Left renal pelvis (tissue), 4 donors: ENCODE data around the gene TPX2. TPM values are rescaled to one million over a fixed set of nuclear protein-coding genes. Genes with fewer than 3 reads are reported as not detected.
"Not testable (repeated sequence)": the region's sequence is repeated elsewhere in the genome, so short reads cannot be mapped to it uniquely, and the experiment has no call there.

Source experiments
- DNase-seq, 4 donors: peaks; one replicate each; pipeline ENCODE4 v3.0.0-alpha.2; 2013; ENCODE audit warnings: low read depth in 4 of 4, low spot score in 3 of 4
- polyA plus RNA-seq, 4 donors: library from polyadenylated mRNA; unstranded; fragments of 120-200 nt; gene quantifications; one replicate each; pipeline ENCODE4 v1.2.1, GENCODE V29; 2013; ENCODE audit not compliant: insufficient read length in 4 of 4

The TPX2 gene
- polyA plus RNA-seq, 4 donors = 45.4 to 54.6 (median 52.9) TPM

GRCh38 chr20:31828016-31828415 lies 88.9 kb downstream of the TPX2 start:
- DNase-seq = not testable (repeated sequence)

DNA sequence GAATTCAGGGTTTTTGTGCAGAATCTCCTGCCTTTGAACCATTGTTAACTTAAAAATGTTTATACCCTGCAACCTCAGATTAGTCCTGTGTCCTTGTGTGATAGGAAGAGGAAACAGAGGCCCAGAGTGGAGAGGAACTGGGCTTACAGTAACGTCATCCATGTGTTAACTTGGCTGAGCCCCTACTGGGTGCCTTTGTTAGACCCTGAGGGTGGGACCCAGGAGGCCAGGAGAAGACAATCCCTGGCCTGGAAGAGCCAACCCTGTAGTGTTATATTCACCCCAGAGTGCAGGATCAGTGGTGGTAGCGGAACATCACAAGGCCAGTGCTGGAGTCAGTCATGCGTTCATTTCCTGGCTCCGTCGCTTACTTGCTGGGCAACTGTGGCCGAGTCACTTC lies 90.6 kb downstream of the TPX2 start:
- DNase-seq = no peak

DNA sequence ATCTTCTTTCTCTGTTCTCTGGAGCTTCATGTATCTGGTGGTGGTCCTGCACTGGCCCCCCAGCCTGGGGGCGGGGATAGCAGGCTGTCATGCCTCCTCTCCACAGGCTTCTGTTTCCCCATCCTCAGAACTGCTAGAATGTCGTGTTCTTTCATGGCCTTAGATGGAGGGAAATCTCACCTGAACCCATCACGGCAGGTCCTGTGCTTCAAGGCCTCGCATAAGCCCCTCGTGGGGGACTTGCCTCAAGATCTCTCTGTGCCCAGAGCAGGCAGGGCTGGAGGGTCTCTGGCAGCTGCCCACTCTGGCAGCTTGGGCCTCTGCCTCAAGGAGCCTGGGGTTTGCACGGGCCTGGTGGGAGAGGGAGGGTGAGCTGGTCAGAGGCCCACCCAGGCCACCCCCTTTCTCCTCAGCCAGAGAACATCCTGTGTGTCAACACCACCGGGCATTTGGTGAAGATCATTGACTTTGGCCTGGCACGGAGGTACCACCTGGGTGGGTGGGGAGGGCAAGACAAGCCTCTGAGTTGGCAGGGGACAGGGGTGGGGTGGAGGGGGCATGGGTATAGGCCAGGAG lies 91.4 kb downstream of the TPX2 start:
- DNase-seq = no peak

- DNase-seq = no peak
Measured at GRCh38 chr20:31831211-31831610, 92.1 kb downstream of the TPX2 start.

GRCh38 chr20:31831771-31832306 lies 92.7 kb downstream of the TPX2 start:
- DNase-seq = no peak

GRCh38 chr20:31833130-31833930 lies 94.2 kb downstream of the TPX2 start:
- DNase-seq = peak in 1 of 4 donors; percentile 42

GRCh38 chr20:31833931-31834521 lies 94.9 kb downstream of the TPX2 start:
- no peak for DNase-seq

- no peak for DNase-seq
Measured at GRCh38 chr20:31835554-31835953, 96.5 kb downstream of the TPX2 start.

- DNase-seq = no peak
Measured at GRCh38 chr20:31835977-31836852, 97.1 kb downstream of the TPX2 start.

DNA sequence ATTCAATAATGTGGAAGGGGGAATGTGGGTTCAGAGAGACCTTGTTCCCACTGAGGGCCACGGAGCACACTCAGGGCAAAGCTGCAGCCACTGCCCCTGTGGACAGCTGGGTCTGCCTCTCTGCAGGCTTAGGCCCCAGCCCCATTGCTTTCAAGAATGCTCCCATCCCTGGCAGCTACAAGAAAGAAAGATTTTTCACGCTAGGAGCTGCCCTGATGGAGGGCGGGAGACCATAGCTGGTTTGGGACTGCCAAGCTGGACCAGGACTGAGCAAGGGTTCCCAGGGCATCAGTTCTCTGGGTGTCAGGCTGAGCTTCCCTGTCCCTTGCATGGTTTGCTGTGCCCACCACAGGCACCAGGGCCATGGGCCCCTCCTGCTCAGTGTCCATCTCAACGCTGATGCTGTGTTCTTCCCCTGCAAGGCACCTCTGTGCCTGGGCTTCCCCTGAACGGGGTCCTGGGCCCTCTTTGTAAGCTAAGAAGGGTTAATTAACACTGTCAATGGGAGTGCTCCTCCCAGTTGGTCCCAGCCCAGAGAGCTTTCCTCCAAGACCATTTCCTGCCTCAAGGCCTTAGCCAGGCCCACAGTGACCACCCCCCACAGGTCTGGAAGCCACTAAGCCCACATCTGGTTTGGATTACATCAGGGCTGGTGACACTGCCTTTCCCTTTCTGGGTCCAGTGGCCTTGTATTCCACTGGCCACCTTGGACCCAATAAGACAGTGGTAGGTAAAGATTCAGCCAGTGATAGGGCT lies 97.9 kb downstream of the TPX2 start:
- DNase-seq = no peak

DNA sequence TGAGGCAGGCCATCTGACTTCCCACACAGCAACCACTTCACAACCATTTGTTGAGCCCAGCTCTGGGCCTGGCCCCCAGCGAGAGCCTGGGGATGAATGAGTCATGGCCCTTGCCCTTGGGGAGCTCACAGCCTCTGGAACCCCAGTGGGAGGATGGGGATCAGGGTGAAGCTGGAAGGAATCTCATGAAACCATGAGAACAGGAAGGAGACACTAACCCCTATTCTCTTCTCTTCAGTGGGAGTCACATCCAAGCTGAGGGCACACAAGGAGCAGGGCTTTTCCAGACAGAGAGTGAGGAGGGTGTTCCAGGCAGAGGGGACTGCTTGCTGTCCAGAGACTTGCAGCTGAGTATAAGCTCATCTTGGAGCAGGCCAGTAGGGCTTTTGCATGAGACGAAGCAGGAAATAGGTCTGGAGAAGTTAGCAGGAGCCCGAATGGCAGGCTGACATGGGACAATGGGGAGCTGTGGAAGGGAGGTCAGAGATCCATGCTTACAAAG lies 98.9 kb downstream of the TPX2 start:
- no peak for DNase-seq

DNA sequence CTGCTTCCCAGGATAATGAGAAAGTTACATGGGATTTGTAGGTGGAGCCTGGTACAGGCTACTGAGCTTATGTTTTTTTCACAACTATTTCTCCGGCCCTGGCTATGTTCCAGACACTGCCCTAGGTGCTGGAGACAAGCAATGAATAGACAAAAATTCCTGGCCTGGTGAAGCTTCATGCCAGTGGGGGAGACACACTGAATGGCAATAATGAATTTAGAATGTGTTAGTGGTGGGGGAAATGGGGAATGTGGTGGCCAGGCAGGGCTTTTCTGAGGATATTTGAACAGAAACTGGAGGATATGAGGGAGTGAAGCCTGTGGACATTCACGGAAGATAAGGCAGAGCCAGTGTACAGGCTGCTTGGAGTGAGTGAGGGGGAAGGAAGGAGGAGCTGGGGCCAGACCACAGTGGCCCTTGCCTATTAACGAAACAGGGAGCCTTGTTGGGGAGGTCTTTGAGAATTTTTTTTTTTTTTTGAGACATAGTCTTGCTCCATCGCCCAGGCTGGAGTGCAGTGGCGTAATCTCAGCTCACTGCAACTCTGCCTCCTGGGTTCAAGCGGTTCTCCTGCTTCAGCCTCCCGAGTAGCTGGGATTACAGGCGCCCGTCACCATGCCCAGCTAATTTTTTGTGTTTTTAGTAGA lies 99.7 kb downstream of the TPX2 start:
- no peak for DNase-seq

DNA sequence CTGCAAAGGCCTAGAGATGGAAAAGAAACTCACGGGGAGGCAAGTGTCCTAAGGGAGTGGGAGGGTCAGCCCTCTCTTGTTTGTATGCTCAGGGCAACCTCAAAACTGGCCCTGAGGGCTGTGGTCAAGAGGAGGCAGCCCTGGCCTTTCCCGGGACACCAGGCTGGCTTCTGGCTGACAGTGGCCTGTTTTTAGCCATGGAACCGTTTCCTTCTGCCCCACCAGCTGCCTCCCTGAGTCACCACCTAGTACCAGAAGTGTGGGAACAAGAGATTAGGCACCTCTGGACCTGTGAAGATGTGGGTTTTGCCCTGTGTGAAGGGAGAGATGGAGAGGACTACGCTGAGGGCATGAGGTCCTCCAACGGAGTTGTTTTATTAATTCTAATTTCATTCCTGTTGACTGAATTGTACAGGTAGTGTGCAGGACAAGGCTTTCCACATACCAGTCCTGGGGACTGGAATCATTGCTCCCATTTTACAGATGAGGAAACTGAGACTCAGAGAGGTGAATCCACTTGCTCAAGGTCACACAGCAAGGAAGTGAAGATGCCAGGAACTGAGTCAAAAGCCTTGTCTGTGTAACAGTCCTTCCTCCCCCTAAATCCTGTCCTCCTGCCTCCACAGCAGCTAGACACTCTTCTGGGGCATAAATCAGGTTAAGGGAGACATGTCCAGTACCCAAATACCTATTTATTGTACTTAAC lies 100.8 kb downstream of the TPX2 start:
- no peak for DNase-seq

GRCh38 chr20:31840906-31841816 lies 102.1 kb downstream of the TPX2 start:
- no peak for DNase-seq

DNA sequence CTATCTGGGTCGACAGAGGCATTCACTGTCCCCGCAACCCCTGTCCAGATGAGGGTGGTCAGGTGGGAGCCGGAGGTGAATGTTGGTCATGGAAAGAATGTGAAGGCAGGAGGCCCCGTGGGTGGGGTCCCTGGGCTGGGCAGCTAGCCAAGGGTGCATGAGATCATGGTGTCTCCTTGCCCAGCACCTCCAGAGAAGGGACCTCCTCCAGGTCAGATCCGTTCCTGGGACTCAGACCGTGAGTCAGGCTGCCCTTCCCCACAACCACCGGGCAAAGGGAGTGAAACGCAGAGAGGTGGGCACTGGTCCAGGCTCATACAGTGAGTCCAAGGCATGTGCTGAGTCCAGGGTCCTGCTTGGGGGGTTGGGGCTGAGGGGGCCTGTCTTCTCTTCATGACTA lies 102.8 kb downstream of the TPX2 start:
- no peak for DNase-seq

- DNase-seq = peak; percentile 59 to 76 (median 62)
Measured at GRCh38 chr20:31842471-31843157, 103.5 kb downstream of the TPX2 start.

DNA sequence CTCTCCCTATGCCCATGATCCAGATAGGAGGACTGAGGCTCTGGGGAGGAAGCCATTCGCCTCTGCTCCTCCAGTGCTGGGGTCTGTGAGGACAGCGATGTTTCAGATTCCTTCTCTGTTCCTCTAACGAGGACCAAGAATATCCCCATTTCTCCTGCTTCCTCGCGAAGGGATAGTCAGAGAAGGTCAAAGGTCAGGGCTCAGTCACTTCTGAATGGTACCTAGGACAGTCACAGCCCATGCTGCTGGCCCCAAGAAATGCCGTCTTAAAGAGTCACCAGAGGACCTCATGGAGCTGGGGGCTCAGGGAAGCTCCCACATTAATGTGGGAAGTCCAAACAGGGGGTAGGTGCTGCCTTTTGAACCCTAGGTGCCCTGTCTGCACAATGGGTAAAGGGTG lies 104.2 kb downstream of the TPX2 start:
- no peak for DNase-seq
